K562 (cell line): ENCODE data around the gene NISCH. TPM values are rescaled to one million over a fixed set of nuclear protein-coding genes. Genes with fewer than 3 reads are reported as not detected.

ENCODE experiments used
- CBX3 ChIP-seq, 2 experiments: IDR thresholded peaks; 1 replicate in 1 of 2; 2 replicates in 1 of 2; pipeline ENCODE4 v1.6.1; 2012; ENCODE audit warnings: inconsistent platforms in 2 of 2, low read length in 2 of 2, borderline replicate concordance in 1 of 2, control low read depth in 1 of 2
- CEBPG ChIP-seq, 3 experiments: fragments of 200-800 bp in 1 of 3; sonication (Bioruptor generic) in 1 of 3; sonication (generic) in 1 of 3; formaldehyde crosslinking in 1 of 3; IDR thresholded peaks in 2 of 3; conservative IDR thresholded peaks in 1 of 3; 2 replicates each; pipeline versions ENCODE4 v1.6.1 to v1.8.0; 2016 to 2022; ENCODE audit warnings: missing compliant biosample characterization in 2 of 3, missing genetic modification characterization in 2 of 3, mild to moderate bottlenecking in 1 of 3, missing genetic modification reagents in 1 of 3
- NFXL1 ChIP-seq: fragments of 450-650 bp; formaldehyde crosslinking; IDR thresholded peaks from 2 replicates; pipeline ENCODE4 v1.4.0; 2021; ENCODE audit warnings: mild to moderate bottlenecking
- PHF21A ChIP-seq: fragments of 450-650 bp; IDR thresholded peaks from 2 replicates; pipeline ENCODE4 v1.6.1; 2017; ENCODE audit warnings: low read depth, borderline replicate concordance
- SAFB2 ChIP-seq: fragments of 200-400 bp; formaldehyde crosslinking; IDR thresholded peaks from 2 replicates; pipeline ENCODE4 v1.6.1; 2018; ENCODE audit warnings: borderline replicate concordance, low read length, low read depth, moderate library complexity; ENCODE audit not compliant: severe bottlenecking
- TBL1XR1 ChIP-seq, 2 experiments: IDR thresholded peaks; 2 replicates each; pipeline ENCODE4 v1.6.1; 2012; ENCODE audit warnings: improper control_type of control experiment in 2 of 2, low read length in 2 of 2, mild to moderate bottlenecking in 1 of 2
- TRIM25 ChIP-seq: fragments of 450-650 bp; IDR thresholded peaks from 2 replicates; pipeline ENCODE4 v1.7.0; 2016; ENCODE audit warnings: borderline replicate concordance
- XRCC4 ChIP-seq: IDR thresholded peaks from one replicate; pipeline ENCODE4 v1.6.1; 2011; ENCODE audit not compliant: insufficient read depth, insufficient read length; ENCODE audit errors: extremely low read depth
- ZNF407 ChIP-seq: fragments of 450-650 bp; IDR thresholded peaks from 2 replicates; pipeline ENCODE4 v1.6.1; 2016; ENCODE audit warnings: low read depth
- polyA plus RNA-seq, 8 experiments: library from polyadenylated mRNA; depleted of rRNA in 4 of 8; stranded (reverse) in 5 of 8; unstranded in 3 of 8; fragments of >200 nt; fragmentation: Nextera tagmentation in 2 of 8; fragmentation: Illumina TruSeq in 1 of 8; extraction: Ambion mirVana in 2 of 8; extraction: Trizol in 1 of 8; gene quantifications; 2 replicates each; pipeline versions ENCODE4 v1.2.1 to v1.2.3, GENCODE V29; 2011 to 2014; ENCODE audit warnings: inconsistent platforms in 1 of 8, missing spikeins in 1 of 8
- total RNA-seq, 7 experiments: library from RNA; depleted of rRNA in 6 of 7; stranded (reverse); fragments of >200 nt in 6 of 7; fragmentation: Illumina TruSeq in 2 of 7; extraction: Trizol in 2 of 7; gene quantifications; 2 replicates each; pipeline versions ENCODE4 v1.2.1 to v1.2.3, GENCODE V29; 2011 to 2021; ENCODE audit warnings: low replicate concordance in 1 of 7

Gene NISCH
- total and polyA plus RNA-seq, 9 of the 15 experiments (the other 6 are each of a cell fraction or from before 2014, with no cell fraction given), result 0.44 to 43.5 (median 23.4) TPM

GRCh38 chr3:52422669-52423068, 32.7 kb upstream of the NISCH start (continued):
- no peak for TF ChIP-seq CBX3 (IDR thresholded peaks at IDR 0.05; ENCODE audit: borderline replicate concordance in 1 of 2, low read length in 2 of 2)
- no peak for TF ChIP-seq PHF21A
- TF ChIP-seq SAFB2, result no peak
- no peak for TF ChIP-seq ZNF407
- TF ChIP-seq XRCC4, result no peak
- TF ChIP-seq CEBPG (CRISPR knock-in tag; IDR thresholded peaks at IDR 0.05), result no peak
- no peak for TF ChIP-seq CEBPG (tag; conservative IDR thresholded peaks at IDR 0.05 in 1 of 2, IDR thresholded peaks at IDR 0.05 in 1 of 2)
- TF ChIP-seq TRIM25, result no peak
- TF ChIP-seq NFXL1, result no peak
- TF ChIP-seq TBL1XR1 (IDR thresholded peaks at IDR 0.05; ENCODE audit: low read length in 2 of 2), result no peak
- TF ChIP-seq, all 486 proteins: peak for 0
